Stromal cell of bone marrow (primary cell): ENCODE data around the gene NPY4R2.
"Not testable (repeated sequence)": the region's sequence is repeated elsewhere in the genome, so short reads cannot be mapped to it uniquely, and the experiment has no call there.

Experiments
- DNase-seq: peaks from one replicate; pipeline ENCODE4 v3.0.0-alpha.2; 2012; ENCODE audit warnings: low read depth

Gene NPY4R2, protein sequence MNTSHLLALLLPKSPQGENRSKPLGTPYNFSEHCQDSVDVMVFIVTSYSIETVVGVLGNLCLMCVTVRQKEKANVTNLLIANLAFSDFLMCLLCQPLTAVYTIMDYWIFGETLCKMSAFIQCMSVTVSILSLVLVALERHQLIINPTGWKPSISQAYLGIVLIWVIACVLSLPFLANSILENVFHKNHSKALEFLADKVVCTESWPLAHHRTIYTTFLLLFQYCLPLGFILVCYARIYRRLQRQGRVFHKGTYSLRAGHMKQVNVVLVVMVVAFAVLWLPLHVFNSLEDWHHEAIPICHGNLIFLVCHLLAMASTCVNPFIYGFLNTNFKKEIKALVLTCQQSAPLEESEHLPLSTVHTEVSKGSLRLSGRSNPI

DNA sequence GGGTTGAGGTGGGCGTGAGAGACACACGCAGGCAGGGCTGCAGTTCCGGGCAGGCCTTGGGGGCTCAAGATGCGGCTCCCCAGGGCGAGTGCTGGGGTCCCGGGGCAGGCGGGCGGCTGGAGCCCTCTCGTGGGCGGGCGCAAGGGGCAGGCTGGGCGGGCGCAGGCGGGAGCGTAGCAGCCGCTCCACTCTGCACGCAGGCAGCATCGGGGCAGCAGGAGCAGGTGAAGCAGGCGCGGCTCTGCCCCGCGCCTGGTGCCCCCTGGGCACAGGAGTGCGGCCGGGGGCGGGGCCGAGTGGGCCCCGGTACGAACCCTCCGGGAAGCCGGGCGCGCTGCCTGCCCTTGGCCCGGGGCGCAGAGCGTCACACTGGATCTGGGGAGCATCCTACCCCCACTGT is at the start of gene NPY4R2:
Gene NPY4R2, plus strand, starts transcription at position 188 of the 400 bp plus-strand sequence. CDS start 3,326 bp downstream, outside the sequence.
- DNase-seq, result not testable (repeated sequence)

DNA sequence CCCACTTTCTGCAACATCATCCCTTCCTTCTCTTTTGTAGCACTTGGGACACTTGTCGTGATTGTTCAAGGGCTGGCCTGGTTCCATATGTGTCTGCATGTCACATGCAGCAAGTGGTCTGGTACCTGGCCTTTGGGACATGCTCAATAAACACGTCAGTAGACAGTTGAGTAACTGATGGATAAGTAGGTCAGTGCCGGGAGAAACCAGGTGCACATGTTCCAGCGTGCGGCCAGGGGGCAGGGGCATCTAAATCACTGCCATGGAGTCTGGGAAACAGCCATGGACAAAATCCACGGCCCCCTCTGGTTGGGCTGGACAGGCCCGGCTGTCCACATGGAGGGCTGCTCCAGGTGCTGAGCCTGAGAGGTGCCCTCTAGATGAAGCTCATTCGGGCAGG is 47.6 kb upstream of the NPY4R2 start:
- DNase-seq, result not testable (repeated sequence)

DNA sequence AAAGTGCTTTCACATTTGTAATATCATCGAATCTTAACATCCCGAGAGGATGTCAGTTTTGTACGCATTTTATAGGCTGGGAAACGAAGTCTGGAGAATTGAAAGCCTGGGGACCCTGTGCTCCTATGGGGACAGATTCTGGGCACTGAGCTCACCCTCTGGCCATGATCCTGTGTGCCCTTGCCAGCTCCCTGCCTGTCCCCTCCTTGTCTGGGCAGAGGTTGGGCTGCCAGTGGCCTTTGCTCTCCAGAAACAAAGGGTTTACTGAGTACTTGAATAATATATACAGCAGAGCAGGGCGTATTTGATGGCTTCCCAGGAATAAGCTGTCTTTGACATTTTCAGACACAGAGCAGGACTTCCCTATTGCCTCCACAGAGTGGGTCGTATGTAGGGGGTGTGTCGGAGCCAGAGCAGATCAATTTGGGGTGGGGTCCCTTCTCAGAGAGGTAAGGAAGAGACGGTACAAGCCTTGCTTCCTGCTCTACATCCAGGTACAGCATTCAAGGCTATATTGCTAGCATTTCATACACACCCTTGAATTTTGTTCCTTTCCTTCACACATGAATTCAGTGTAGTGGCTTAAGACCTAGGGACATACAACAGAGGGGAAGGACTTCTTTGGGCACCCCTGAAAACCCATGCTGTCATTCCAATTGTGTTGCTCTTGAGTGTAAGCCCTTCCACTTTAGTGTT is 46.8 kb upstream of the NPY4R2 start:
- not testable (repeated sequence) for DNase-seq

DNA sequence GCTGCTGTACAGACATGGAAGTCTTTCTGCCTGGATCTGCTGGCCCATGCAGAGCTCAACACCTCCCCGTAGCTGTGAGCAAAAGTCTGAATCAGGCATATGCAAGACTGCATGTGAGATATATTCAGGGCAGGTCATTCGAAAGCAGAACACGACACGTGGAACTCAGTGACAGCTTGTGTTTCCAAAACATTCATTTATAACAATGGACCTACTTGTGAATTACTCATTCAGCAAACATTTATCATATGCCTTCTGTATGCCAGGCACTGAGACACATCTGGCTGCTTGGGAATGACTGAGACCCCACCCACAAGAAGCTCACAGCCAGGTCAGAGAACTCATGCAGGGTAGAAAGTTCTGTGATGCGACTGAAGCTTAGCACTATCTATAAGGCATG is 46.2 kb upstream of the NPY4R2 start:
- DNase-seq, result not testable (repeated sequence)

DNA sequence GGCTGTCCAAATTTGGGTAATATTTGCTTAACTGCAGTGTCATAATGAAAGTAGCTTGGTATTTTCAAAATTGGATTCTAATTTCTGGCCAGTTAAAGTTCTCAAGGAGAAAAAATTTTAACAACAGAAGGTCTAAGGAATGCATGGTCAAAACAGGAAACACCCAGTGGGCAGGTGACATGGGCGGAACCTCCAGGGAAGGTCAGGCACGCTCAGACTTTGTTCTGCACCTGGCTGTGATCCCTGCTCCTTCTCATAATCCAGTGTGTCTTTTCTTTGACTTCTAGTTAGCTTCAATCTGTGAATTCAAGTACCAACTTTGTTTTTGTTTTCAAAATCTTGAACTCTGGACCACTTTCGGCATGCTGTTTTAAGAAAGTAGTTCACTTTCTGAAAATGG is 34.2 kb upstream of the NPY4R2 start:
- not testable (repeated sequence) for DNase-seq

DNA sequence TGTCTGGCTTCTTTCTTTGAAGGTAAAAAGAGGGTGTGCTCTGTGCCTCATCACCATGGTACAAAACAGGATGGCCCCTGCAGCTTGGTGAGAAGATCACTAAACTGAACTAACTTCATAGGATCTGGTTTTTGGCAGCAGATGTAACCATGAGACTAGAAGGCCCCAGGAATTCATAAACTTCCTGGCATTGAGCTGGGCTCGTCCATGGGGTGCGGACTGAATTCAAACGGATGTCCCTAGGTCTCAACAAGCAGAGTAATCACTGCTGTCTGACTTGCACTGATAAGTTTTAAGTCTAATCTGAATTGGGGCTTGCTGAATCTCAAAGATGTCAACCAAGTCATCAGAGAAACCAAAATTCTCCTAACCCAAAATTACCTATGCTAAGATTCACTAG is 33.5 kb upstream of the NPY4R2 start:
- not testable (repeated sequence) for DNase-seq

DNA sequence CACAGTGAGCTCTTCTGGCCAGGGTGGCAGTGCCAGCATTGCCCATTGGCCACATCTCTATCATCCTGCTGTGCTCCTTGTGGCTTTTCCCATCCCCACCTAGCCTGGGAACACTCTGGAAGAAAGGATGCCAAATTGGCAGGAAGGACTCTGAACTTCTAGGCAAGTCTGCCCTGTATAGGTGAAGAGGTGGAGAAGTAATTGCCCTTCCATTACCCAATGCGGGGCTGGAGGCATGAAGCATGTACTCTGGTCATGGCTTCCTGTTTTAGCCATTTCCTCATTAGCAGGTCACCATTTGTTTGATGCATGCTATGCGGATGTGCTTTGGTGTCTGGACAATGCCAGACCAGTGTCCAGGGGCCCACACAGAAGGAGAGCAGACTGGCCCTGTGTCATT is 32.1 kb upstream of the NPY4R2 start:
- not testable (repeated sequence) for DNase-seq

DNA sequence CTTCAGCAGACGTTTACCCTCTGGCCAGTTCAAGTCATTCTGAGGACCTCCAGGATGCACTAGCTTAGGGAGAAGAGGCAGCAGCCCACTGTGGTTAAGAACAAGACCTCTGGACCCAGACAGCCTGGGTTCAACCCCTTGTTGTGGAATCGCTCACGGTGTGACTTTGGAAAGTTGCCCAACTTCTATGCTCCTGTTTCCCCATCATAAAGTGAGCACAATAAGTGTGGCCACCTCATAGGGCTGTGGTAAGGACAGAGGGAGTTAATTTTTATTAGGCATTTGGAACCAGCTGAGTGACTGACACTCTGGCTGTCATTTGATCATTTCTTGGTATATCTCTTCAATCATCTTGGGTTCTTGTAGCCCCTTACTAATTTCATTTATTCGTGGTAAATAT is 31.6 kb upstream of the NPY4R2 start:
- not testable (repeated sequence) for DNase-seq

DNA sequence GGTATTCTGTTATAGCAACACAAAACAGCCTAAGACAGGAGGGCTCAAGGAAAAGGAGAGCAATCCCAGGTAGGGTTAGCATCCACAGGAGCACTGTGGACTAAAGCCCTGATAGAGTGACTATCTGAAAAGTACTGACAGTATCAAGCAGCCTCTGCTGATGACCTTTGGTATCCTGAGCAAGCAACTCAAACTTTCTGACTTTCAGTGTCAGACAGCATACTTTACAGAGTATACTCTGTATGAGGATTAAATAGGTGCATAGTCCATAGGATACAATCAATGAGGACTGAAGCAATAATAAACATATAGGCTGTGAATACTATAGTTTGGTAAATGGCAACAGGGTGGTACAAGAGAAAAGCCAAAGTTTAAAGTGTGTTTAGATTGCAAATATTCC is 27.7 kb upstream of the NPY4R2 start:
- not testable (repeated sequence) for DNase-seq

DNA sequence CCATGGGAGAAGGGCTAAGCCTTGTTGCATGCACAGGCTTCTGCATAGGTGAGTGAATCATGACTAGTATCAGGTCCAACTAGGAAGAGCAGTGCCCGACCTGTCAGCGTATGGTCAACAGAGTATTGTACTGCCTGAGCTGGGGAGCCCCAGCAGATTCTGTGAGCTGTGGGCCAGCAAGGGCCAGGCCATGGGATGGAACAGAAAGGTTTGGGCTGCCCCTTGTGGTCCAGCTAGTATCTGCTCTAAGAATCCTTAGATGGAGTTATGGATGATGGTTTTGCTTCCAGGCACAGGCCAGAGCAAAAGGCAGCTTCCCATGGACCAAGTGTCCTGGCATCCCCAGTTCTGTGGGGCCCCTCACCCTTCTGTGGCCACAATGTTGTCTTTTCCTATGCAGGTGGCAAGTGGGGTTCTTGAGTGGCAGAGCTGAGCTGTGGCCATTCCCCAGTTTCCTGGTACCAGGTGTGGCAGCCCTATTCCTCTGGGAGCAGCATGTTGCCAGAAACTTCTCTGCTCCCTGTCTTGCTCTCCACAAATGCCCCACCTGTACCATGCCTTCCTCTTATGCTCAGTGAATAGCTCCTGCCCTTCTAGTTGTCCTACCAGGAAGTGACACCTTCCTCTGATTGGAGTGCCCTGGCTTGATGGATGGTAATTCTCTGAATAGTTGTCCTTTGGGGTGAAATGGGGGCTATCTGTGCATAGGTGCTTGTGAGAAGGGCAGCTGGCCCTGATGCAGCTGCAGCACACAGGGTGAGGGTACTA is 25.8 kb upstream of the NPY4R2 start:
- DNase-seq, result not testable (repeated sequence)

DNA sequence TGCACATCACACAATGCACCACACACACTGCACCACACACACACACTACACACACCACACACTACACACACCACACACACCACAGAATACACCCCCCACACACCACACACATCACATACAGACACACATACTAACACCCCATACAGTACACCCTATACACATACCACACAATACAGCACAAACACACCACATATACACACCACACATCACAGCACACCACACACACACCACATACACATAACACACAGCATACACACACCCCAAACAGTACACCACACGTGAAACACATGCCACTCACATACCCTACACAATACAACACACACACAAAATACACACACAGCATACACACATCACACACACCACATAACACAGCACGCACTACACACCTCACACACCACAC is 23.9 kb upstream of the NPY4R2 start:
- not testable (repeated sequence) for DNase-seq

DNA sequence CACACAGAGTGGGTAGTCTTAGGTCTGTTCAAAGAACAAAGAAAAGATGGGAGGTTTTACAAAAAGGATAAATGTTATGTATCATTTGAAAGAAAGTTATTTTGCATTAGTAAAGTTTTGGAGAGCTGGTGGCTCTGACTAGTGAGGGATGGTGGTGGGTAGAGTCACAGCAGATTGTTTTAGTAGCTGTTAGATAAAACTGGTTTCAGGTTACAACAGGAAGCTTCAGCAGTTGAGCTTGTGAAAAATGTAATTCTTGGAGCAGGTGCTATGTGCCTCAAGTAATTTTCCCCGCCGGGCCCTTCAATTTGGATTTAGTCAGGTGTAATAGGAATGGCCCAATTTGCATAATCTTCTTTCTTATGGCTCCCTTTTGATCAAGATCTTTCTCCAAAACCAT is 20.6 kb upstream of the NPY4R2 start:
- not testable (repeated sequence) for DNase-seq

DNA sequence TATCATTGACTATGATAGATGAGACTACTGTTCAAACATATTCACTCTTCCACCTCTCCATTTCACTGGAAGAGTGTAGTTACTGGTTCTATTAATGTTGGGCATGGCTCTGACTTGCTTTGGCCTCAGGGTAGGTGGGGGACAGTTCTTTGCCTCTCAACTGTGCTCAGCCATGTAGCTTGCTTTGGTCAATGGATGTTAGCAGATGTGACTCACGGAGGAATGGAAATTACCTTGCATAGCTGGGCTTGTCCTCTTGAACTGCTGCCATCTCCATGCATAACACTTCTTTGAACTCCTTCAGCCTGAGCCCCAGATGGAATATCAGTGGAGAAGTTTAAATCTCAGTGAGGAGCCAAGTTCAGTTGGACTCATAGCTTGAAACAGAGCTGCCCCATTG is 9.1 kb upstream of the NPY4R2 start:
- not testable (repeated sequence) for DNase-seq

DNA sequence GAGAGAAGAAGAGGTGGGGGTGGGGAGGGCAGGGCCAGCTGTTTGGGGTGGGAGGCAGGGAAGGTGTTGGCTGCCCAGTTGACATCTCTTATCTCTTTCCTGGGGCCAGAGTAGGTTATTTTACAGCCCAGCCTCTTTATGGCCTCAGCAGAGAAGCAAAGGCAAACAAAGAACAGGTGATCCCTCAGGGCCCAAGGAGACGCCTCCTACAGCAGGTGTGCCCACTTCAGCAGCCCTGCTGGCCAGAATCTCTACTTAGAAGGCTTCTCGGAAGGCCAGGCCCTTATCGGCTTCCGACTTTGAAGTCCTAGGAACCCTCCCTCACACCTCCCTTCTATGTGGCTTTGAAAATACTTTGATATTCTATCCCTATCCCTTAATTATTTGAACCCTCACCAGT is 8.0 kb upstream of the NPY4R2 start:
- not testable (repeated sequence) for DNase-seq

DNA sequence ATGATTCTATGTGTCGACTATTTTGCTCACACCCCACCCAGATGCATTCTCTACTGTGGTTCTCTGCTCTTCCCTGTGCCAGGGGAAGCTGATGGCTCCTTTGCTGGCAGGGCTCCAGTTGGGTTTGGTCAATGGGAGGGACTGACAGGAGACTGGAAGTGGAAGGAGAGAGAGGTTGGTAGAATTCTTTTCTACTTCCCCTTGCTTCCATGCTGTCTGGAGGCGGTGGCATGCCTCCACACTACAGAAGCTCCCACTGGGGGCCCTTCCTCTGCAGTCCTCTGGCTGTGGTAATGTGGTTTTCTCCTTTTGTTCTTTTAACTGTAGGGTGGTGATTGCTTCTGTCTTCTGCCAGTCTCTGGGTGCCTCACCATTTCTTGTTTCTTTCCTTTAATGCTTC is 4.4 kb upstream of the NPY4R2 start:
- DNase-seq, result not testable (repeated sequence)

DNA sequence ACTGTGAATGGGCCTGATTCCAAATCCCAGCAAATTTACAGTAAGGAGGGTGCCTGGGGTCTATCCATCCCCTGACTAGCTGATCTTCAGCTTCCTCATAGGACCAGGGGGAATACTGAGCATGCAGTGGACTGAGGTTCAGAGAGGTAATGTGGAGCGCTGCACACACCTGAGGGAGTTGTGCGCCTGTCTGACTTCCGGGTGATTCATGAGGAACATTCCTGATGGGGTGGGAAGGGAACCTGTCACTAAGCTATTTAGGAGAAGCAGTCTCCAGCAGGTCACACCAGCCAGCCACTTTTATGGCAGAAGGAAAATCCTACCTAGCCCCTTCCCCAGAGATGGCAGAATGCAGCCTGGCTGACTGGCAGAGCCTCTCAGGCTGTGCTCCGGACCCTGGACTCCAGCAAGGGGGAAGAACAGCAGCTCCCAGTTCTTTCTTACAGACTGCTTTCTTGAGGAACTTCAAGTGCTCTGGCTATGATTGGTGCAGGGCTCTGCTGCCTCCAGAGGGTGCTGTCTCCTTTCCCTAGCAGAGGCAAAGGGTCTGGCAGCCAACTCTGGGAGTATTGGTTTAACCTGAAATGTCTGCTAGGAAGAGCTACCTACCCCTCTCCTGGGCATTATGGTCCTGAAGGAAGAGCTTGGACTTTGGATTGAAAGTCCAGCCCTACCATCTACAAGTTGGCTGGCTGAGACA is 2.5 kb upstream of the NPY4R2 start:
- not testable (repeated sequence) for DNase-seq

DNA sequence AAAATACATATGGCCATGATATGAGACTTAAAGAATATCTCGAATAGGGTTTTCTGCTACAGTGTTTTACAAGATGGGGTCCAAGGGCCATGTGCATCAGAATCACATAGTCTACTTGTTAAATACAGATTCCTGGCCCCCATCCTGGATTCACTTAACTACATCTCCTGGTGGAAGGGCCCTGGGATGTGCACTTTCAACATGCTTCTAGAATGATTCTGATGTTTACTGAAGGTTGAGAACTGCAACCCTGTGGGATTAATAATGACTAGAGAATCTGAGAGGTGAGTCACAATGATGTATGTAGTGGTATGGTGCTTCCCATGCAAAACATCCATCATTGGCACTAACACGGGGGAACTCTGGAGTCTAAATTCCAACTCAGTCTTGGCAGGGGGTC is 2.1 kb downstream of the NPY4R2 start:
- not testable (repeated sequence) for DNase-seq

DNA sequence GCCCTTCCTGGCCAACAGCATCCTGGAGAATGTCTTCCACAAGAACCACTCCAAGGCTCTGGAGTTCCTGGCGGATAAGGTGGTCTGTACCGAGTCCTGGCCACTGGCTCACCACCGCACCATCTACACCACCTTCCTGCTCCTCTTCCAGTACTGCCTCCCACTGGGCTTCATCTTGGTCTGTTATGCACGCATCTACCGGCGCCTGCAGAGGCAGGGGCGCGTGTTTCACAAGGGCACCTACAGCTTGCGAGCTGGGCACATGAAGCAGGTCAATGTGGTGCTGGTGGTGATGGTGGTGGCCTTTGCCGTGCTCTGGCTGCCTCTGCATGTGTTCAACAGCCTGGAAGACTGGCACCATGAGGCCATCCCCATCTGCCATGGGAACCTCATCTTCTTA is 4.0 kb downstream of the NPY4R2 start:
- DNase-seq, result not testable (repeated sequence)

DNA sequence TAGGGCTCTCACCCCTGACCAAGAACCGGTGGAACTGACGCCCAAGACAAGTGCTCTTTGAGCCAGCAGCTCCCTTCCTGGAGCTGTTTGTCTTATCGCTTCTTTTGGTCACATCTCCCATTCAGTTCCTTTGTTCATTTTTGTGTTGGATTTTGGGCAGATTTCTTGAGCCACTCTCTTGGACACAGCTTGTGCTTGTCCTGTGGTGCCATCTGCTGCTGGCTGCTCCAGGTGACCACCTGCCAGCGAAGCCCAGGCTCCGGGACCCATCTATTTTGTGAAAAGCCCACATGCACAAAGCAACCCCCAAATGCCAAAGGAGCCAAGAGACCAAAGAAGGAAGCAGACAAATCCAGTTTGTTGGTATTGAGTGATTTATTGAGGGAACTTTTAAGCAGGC is 6.2 kb downstream of the NPY4R2 start:
- DNase-seq, result not testable (repeated sequence)

DNA sequence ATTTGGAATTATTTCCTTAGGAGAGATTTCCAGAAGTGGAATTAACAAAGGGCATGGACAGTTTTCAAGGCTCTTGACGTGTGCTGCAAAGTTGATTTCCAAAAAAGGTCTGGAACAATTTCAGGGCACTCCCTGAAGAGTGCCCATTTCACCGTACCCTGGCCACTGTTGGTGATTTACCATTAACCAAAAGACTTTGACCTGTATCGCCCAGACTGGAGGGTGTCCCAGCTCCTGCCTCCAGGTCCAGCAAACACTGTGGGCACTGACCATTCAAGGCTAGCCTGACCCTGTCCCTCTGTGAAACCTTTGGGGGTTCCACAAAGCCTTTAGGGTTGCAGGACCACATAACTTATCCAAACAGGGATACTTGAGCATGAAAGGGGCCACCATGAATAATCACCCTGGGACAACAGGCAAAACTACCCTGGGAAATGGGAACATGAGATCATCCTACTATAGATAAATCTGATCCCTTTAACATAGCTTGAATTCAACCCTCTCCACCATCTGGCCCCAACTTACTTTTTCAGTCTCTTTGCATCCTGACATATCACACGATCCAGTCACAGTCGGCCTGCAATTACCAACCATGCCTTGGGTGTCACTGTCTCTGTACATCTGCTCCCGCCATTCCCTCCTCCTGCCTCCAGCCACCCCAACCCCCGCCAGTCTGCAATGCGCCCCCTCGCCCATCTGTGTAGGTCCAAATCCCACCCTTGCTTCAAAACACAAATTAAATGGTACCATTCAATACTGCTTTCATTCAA is 8.9 kb downstream of the NPY4R2 start:
- not testable (repeated sequence) for DNase-seq

DNA sequence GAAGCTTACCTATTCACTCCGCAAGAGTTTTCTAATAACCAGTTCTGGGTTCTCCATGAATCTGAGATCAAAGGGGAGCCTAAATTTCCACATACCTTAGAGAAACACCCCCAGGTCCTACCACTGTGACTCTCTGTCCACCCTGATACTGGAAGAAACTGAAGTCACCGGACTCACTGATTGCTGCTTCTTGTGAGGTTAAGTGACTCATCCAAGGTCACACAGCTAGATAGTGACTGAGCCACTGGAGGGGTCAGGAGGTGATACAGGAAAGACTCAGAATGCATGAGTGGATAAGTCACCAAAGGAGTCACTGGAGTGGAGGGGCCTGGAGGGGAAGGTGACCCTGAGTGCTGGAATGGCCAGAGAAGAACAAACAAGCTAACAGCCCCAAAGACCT is 9.8 kb downstream of the NPY4R2 start:
- DNase-seq, result not testable (repeated sequence)
